ENCODE data around the gene ANXA1.
"Not testable (repeated sequence)": the region's sequence is repeated elsewhere in the genome, so short reads cannot be mapped to it uniquely, and the experiment has no call there.

The ANXA1 gene

GRCh38 chr9:73168298-73168934 lies 16.8 kb downstream of the ANXA1 start:
- DNase-seq (ENCODE audit: low read depth): no peak

- DNase-seq (ENCODE audit: low read depth): no peak
Measured at GRCh38 chr9:73170185-73170957, 18.7 kb downstream of the ANXA1 start.

GRCh38 chr9:73172901-73173215 lies 21.2 kb downstream of the ANXA1 start:
- no peak for DNase-seq (ENCODE audit: low read depth)

- no peak for DNase-seq (ENCODE audit: low read depth)
Measured at GRCh38 chr9:73173557-73174329, 22.1 kb downstream of the ANXA1 start.

GRCh38 chr9:73174330-73174980 lies 22.8 kb downstream of the ANXA1 start:
- DNase-seq (ENCODE audit: low read depth): no peak

GRCh38 chr9:73176450-73176875 lies 24.8 kb downstream of the ANXA1 start:
- DNase-seq (ENCODE audit: low read depth): peak; percentile 37

GRCh38 chr9:73178044-73178443 lies 26.4 kb downstream of the ANXA1 start:
- no peak for DNase-seq (ENCODE audit: low read depth)

GRCh38 chr9:73179589-73179988 lies 27.9 kb downstream of the ANXA1 start:
- no peak for DNase-seq (ENCODE audit: low read depth)

GRCh38 chr9:73180403-73180802 lies 28.7 kb downstream of the ANXA1 start:
- peak; percentile 42 for DNase-seq (ENCODE audit: low read depth)

GRCh38 chr9:73182928-73183327 lies 31.3 kb downstream of the ANXA1 start:
- no peak for DNase-seq (ENCODE audit: low read depth)

- DNase-seq (ENCODE audit: low read depth): no peak
Measured at GRCh38 chr9:73183428-73183827, 31.8 kb downstream of the ANXA1 start.

- DNase-seq (ENCODE audit: low read depth): no peak
Measured at GRCh38 chr9:73183917-73184861, 32.5 kb downstream of the ANXA1 start.

- not testable (repeated sequence) for DNase-seq (ENCODE audit: low read depth)
Measured at GRCh38 chr9:73191109-73191508, 39.4 kb downstream of the ANXA1 start.

GRCh38 chr9:73194284-73194683 lies 42.6 kb downstream of the ANXA1 start:
- DNase-seq (ENCODE audit: low read depth): no peak

GRCh38 chr9:73199448-73199847 lies 47.8 kb downstream of the ANXA1 start:
- DNase-seq (ENCODE audit: low read depth): no peak

- no peak for DNase-seq (ENCODE audit: low read depth)
Measured at GRCh38 chr9:73199886-73200285, 48.2 kb downstream of the ANXA1 start.

GRCh38 chr9:73200694-73201452 lies 49.2 kb downstream of the ANXA1 start:
- no peak for DNase-seq (ENCODE audit: low read depth)

GRCh38 chr9:73202980-73203379 lies 51.3 kb downstream of the ANXA1 start:
- no peak for DNase-seq (ENCODE audit: low read depth)

- DNase-seq (ENCODE audit: low read depth): no peak
Measured at GRCh38 chr9:73204936-73205335, 53.3 kb downstream of the ANXA1 start.

GRCh38 chr9:73206851-73207250 lies 55.2 kb downstream of the ANXA1 start:
- DNase-seq (ENCODE audit: low read depth): no peak
